Measurements from ENCODE around the gene GPRC5B. TPM values are rescaled to one million over a fixed set of nuclear protein-coding genes. Genes with fewer than 3 reads are reported as not detected.

Gene GPRC5B
- total RNA-seq, 1 experiment from 2014 or later: 62.0 TPM

GRCh38 chr16:19837331-19837980, 47.2 kb downstream of the GPRC5B start:
- H3K4me3 ChIP-seq: no peak overlapping the region
- H2AFZ ChIP-seq: no peak overlapping the region
- DNase-seq: no peak
- no TSS peak for BruUV-seq (replicated peaks)
- no peaks in the 10 kb centered on the region for H3F3A ChIP-seq (ENCODE audit: insufficient read depth, low read depth)
- no peaks in the 10 kb centered on the region for H3K27me3 ChIP-seq (ENCODE audit: insufficient read depth, low read depth)
- intact Hi-C loops (cut with micrococcal nuclease; ENCODE audit: unreplicated experiment): no loop called here
- H4K20me1 ChIP-seq (ENCODE audit: insufficient read depth): no peaks in the 10 kb centered on the region
- POLR2A ChIA-PET (ENCODE audit: unreplicated experiment): no interaction called here
- no peaks in the 10 kb centered on the region for H3K36me3 ChIP-seq (ENCODE audit: low read depth)
- H3K27ac ChIP-seq: no peak overlapping the region
- no peaks in the 10 kb centered on the region for H3K79me2 ChIP-seq (ENCODE audit: low read depth)
- no peaks in the 10 kb centered on the region for H3K9me3 ChIP-seq (ENCODE audit: insufficient read depth, low read depth)
- H3K4me2 ChIP-seq: no peak overlapping the region
- H3K4me1 ChIP-seq (replicated peaks; ENCODE audit: insufficient read depth): no peaks in the 10 kb centered on the region
- CTCF ChIA-PET: no interaction called here
- no peak for TF ChIP-seq CTCF (conservative IDR thresholded peaks at IDR 0.05)
- TF ChIP-seq EZH2 (IDR thresholded peaks at IDR 0.05; ENCODE audit: low read depth): no peak
- no peaks in the 10 kb centered on the region for H3K9me2 ChIP-seq (ENCODE audit: insufficient read depth)

- no peak for TF ChIP-seq CTCF (conservative IDR thresholded peaks at IDR 0.05)
- no peak for TF ChIP-seq EZH2 (IDR thresholded peaks at IDR 0.05; ENCODE audit: low read depth)
- H4K20me1 ChIP-seq (ENCODE audit: insufficient read depth): no peaks in the 10 kb centered on the region
- H3K36me3 ChIP-seq (ENCODE audit: low read depth): 0 out of 2 replicates have a peak, but pooled peaks cover under 1% of the 10 kb centered on the region
- peaks cover 11% of the 10 kb centered on the region for H3K4me1 ChIP-seq (replicated peaks; ENCODE audit: insufficient read depth)
- no peaks in the 10 kb centered on the region for H3F3A ChIP-seq (ENCODE audit: insufficient read depth, low read depth)
- H3K27ac ChIP-seq: no peak overlapping the region
- H3K27me3 ChIP-seq (ENCODE audit: insufficient read depth, low read depth): no peaks in the 10 kb centered on the region
- BruUV-seq (replicated peaks): no TSS peak
- H3K4me3 ChIP-seq: no peak overlapping the region
- ChIA-PET POLR2A (ENCODE audit: unreplicated experiment) (no interaction called here), CTCF (no interaction called here)
- H3K9me2 ChIP-seq (ENCODE audit: insufficient read depth): no peaks in the 10 kb centered on the region
- no peaks in the 10 kb centered on the region for H3K9me3 ChIP-seq (ENCODE audit: insufficient read depth, low read depth)
- DNase-seq: no peak
- no peak overlapping the region for H3K4me2 ChIP-seq
- H3K79me2 ChIP-seq (ENCODE audit: low read depth): no peaks in the 10 kb centered on the region
- H2AFZ ChIP-seq: no peak overlapping the region
- intact Hi-C loops (cut with micrococcal nuclease; ENCODE audit: unreplicated experiment): no loop called here
These were observed 48.7 kb downstream of the GPRC5B start for GRCh38 chr16:19835968-19836421.

GRCh38 chr16:19835196-19835595, 49.5 kb downstream of the GPRC5B start:
- Histone ChIP-seq H3F3A (ENCODE audit: insufficient read depth, low read depth) (no peaks in the 10 kb centered on the region), H3K4me3 (no peak overlapping the region), H3K27me3 (ENCODE audit: insufficient read depth, low read depth) (no peaks in the 10 kb centered on the region), H2AFZ (no peak overlapping the region), H3K9me3 (ENCODE audit: insufficient read depth, low read depth) (no peaks in the 10 kb centered on the region), H3K4me2 (no peak overlapping the region), H3K4me1 (replicated peaks; ENCODE audit: insufficient read depth) (peaks cover 14% of the 10 kb centered on the region), H3K79me2 (ENCODE audit: low read depth) (no peaks in the 10 kb centered on the region), H3K36me3 (ENCODE audit: low read depth) (0 out of 2 replicates have a peak, but pooled peaks cover 4% of the 10 kb centered on the region), H4K20me1 (ENCODE audit: insufficient read depth) (no peaks in the 10 kb centered on the region), H3K27ac (no peak overlapping the region), H3K9me2 (ENCODE audit: insufficient read depth) (no peaks in the 10 kb centered on the region)
- TF ChIP-seq EZH2 (IDR thresholded peaks at IDR 0.05; ENCODE audit: low read depth): no peak
- no peak for TF ChIP-seq CTCF (conservative IDR thresholded peaks at IDR 0.05)
- ChIA-PET CTCF (interaction anchor here (0.7 kb wide), 1 partner anchor 334 kb away, joined by 6 read pairs; no protein-coding TSS in a partner anchor), POLR2A (ENCODE audit: unreplicated experiment) (interaction anchor here (0.6 kb wide), 1 partner anchor 133 kb away, joined by 3 read pairs; no protein-coding TSS in a partner anchor)
- intact Hi-C loops (cut with micrococcal nuclease; ENCODE audit: unreplicated experiment): no loop called here
- DNase-seq: no peak
- BruUV-seq (replicated peaks): no TSS peak

Data from PC-9 (cell line).